Measurements from ENCODE around the gene RSAD2.

RSAD2 gene

GRCh38 chr2:6944555-6944954, 67.0 kb downstream of the RSAD2 start:
- DNase-seq (ENCODE audit: low read depth in 2 of 2): no peak

GRCh38 chr2:6945087-6945813, 67.7 kb downstream of the RSAD2 start:
- DNase-seq (ENCODE audit: low read depth in 2 of 2): no peak

- DNase-seq (ENCODE audit: low read depth in 2 of 2): no peak
Observed at GRCh38 chr2:6945821-6946220, 68.2 kb downstream of the RSAD2 start.

GRCh38 chr2:6946722-6947121, 69.1 kb downstream of the RSAD2 start:
- DNase-seq (ENCODE audit: low read depth in 2 of 2): no peak

Data from stimulated activated CD4-positive, alpha-beta T cell treated with anti-CD3 and anti-CD28 coated beads, Interleukin-12 subunit alpha, Interleukin-12 subunit beta, amount 100 ng/mL, for 24 hours (primary cell).